Hematopoietic multipotent progenitor cell treated with erythropoietin and hydrocortisone succinate and interleukin-3 and kit ligand, for 8 days (in vitro differentiated cells): Measurements from ENCODE around the gene FNDC3B.
"Not testable (repeated sequence)": the region's sequence is repeated elsewhere in the genome, so short reads cannot be mapped to it uniquely, and the experiment has no call there.

Source experiments
- DNase-seq: peaks from one replicate; pipeline ENCODE4 v3.0.0-alpha.2; 2015

FNDC3B gene

GRCh38 chr3:172039436-172040077 lies at the start of gene FNDC3B:
FNDC3B (plus strand) TSS chr3:172039578; CDS start chr3:172112480, 72,902 bp downstream.
- peak; percentile 94 for DNase-seq

- not testable (repeated sequence) for DNase-seq
These were observed 49.1 kb upstream of the FNDC3B start for GRCh38 chr3:171990239-171990638.

DNA sequence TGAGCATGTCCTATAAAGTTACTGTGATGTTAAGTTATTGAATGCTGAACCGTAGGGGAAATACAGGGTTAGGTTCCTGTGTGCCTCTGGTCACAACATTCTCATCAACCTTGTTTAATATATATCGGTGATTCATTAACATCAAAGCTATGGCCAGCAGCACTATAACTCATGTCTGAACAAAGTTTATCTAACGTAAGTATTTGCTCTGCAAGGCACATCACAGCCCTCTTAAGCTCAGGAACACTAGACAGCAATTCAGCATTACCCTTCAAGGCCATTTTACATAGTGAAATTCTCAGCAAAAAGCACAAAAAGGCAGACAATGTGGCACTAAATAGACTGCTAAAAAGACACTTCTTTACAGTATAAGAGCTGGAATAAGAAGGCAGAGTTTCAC lies 48.2 kb upstream of the FNDC3B start:
- DNase-seq, result no peak

DNA sequence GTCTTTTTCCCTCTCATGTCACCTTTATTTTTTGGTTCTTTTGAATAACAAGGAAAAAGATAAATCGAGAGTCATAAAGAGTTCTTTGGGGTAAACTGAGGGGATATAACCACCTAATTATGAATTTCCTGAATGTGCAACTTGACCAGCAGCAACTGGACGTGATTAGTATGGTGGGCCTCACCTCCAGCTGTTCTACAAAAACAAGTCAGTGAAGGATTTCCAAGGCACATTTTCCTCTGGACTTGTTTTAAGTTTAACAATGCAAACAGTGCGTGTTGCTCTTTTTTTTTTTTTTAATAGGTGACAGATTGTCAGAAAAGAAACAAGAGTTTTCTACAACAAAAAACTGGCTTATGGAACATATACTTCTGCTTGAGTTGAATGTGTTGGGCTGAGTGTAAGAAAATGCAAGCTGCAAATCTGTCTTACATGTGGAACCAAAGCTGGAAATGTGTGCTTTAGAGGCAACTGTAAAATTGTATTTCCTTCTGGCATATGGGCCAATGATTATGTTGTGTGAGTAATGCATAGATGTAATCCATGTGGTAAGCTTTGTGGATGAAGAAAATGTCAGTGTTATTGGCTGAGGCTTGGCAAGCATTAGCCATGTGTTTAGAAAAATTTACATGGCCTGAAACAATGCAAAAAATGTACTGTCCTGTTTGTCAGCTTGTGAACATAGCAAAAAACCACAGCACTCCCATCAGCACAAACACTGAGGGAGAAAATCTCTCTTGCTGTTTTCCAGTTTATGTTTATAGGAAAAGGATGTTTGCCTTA lies 44.5 kb upstream of the FNDC3B start:
- no peak for DNase-seq

GRCh38 chr3:171995486-171995885 lies 43.9 kb upstream of the FNDC3B start:
- no peak for DNase-seq

- DNase-seq, result no peak
These were observed 43.1 kb upstream of the FNDC3B start for GRCh38 chr3:171996178-171996817.

- not testable (repeated sequence) for DNase-seq
These were observed 40.6 kb upstream of the FNDC3B start for GRCh38 chr3:171998731-171999130.

GRCh38 chr3:172001616-172002015 lies 37.8 kb upstream of the FNDC3B start:
- not testable (repeated sequence) for DNase-seq

GRCh38 chr3:172002512-172003078 lies 36.8 kb upstream of the FNDC3B start:
- no peak for DNase-seq

DNA sequence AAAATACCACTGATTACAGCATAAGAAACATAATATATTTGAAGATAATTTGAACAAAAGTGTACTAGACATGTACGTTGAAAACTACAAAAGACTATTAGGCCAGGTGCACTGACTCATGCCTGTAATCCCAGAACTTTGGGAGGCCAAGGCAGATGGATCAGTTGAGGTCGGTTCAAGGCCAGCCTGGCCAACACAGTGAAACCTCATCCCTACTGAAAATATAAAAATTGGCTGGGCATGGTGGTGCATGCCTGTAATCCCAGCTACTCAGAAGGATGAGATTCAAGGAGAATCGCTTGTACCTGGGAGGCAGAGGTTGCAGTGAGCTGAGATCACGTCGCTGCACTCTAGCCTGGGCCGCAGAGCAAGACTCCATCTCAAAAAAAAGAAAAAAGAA lies 36.2 kb upstream of the FNDC3B start:
- no peak for DNase-seq

DNA sequence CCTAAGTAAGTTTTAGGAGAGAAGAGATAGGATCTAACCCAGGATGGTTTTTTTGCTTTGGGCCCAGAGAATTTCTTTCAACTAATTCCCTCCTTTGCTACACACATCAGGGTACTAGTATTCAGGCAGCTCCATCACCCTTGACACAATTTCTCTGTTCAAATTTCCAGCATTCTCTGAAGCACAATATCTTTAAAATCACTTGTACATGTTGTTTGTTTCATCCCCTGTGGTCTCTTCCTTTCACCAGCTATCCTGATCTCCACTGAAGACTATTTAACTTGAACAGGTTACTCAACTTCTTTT lies 32.4 kb upstream of the FNDC3B start:
- DNase-seq, result no peak

- no peak for DNase-seq
These were observed 29.6 kb upstream of the FNDC3B start for GRCh38 chr3:172009803-172010202.

DNA sequence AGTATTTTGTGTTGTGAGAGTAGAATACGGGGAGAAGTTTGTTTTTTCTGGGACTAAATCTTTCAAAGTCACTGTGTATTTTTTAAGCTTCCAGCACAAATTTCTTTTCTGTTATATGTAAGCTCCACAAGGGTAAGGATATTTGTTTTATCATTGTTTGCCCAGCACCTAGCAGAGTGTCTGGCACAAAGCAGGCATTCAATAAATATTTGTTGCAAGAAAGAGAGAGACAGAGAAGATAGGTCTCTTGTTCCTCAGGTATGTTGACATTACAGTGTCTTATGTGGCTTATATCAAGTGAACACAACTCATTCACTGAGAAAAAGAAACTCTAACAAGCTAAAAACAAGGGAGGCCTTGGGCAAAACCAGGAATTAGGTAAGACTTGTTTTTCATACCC lies 26.6 kb upstream of the FNDC3B start:
- DNase-seq, result no peak

GRCh38 chr3:172014145-172014544 lies 25.2 kb upstream of the FNDC3B start:
- DNase-seq, result no peak

DNA sequence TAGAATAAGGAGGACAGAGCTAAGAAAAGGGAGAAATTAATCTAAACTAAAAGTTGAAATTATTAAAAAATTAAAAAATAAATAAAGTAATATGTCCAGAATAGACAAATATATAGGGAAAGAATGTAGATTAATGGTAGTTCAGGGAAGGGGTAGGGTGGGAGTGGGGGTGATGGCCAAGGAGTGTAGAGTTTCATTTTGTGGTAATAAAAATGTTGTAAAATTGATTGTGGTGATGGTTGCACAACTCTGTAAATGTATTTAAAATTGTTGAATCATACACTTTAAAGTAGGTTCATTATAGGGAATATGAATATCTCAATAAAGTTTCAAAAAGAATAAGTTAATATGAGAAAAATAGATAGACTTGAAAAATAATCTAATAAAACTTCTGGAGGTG lies 21.0 kb upstream of the FNDC3B start:
- no peak for DNase-seq

DNA sequence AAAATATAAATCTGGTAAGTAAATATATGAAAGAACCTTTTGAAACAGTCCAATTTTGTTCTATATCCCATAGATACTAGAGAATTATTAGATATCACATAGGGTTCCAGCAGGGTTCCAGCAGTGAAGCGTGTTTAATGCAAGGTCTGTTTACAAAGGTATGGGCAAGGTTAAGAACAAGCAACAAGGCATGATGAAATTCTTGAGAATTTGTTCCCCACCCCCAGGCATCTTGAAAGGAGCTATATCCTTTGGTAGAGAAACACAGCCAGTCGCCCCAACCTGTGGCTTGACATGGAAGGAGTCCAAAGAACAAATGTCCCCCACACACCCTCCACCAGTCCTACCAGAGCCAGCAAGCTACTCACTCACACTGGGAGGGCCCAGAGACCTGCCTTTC lies 18.6 kb upstream of the FNDC3B start:
- no peak for DNase-seq

- DNase-seq, result no peak
These were observed 18.2 kb upstream of the FNDC3B start for GRCh38 chr3:172021164-172021563.

GRCh38 chr3:172021859-172022258 lies 17.5 kb upstream of the FNDC3B start:
- DNase-seq, result no peak

DNA sequence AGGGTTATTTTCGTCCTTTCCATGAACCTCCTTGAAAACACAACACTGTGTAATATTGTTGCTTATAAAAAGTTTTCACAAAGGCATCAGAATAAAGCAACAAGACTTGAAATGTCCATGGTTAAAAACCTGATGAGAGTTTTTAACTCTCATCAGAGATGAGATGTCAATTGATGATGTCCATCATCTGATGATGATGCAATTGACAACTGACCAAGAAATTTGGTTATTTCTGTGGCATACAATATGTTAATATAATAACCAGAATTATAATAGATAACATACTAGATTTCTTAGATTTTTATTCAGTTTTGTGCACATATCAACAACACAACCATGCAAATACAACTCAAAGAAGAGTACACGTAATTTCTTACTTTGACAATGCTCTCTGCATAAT lies 15.5 kb upstream of the FNDC3B start:
- no peak for DNase-seq

GRCh38 chr3:172024679-172025078 lies 14.7 kb upstream of the FNDC3B start:
- no peak for DNase-seq

DNA sequence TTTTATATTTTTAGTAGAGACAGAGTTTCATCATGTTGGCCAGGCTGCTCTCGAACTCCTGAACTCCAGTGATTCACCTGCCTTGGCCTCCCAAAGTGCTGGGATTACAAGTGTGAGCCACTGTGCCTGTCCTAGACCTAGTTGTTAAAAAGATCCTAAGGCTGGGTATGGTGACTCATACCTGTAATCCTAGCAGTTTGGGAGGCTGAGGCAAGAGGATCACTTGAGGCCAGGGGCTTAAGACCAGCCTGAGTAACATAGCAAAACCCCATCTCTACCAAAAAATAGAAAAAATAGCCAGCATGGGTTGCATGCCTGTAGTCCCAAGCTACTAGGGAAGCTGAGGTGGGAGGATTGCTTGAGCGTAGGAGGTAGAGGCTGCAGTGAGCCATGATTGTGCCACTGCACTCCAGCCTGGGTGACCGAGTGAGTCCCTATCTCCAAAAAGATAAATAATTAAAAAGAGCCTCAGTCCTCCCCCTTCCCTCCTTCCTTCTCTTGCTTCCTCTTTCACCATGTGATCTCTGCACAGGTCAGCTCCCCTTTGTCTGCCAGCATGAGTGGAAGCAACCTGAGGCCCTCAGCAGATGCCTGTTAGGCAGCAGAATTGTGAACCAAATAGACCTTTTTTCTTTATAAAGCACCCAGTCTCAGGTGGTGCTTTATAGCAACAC lies 9.8 kb upstream of the FNDC3B start:
- no peak for DNase-seq

GRCh38 chr3:172030181-172030580 lies 9.2 kb upstream of the FNDC3B start:
- DNase-seq, result no peak

GRCh38 chr3:172031996-172032395 lies 7.4 kb upstream of the FNDC3B start:
- no peak for DNase-seq
